Neutrophil (primary cell): ENCODE measurements around the gene RPS14.
A peak's percentile ranks its signal among the peaks of the same experiment; 100 is the strongest.
"Not testable (repeated sequence)": the region's sequence is repeated elsewhere in the genome, so short reads cannot be mapped to it uniquely, and the experiment has no call there.

ENCODE experiments used
- H3K27ac ChIP-seq: fragments of 200-600 bp; sonication (generic); 2 replicates; pipeline ENCODE4 v1.5.1; 2016; ENCODE audit warnings: mild to moderate bottlenecking, moderate library complexity
- H3K27me3 ChIP-seq: fragments of 200-600 bp; sonication (generic); 2 replicates; pipeline ENCODE4 v1.6.0; 2016; ENCODE audit warnings: mild to moderate bottlenecking
- H3K36me3 ChIP-seq: fragments of 200-600 bp; sonication (generic); 2 replicates; pipeline ENCODE4 v1.5.1; 2017
- H3K4me1 ChIP-seq, 2 experiments: fragments of 200-600 bp in 1 of 2; sonication (generic) in 1 of 2; 1 replicate in 1 of 2; 2 replicates in 1 of 2; pipeline versions ENCODE4 v1.5.1 to v1.6.1; 2013 to 2016; ENCODE audit warnings: low read depth in 1 of 2, low read length in 1 of 2, mild to moderate bottlenecking in 1 of 2, moderate library complexity in 1 of 2; ENCODE audit not compliant: control insufficient read depth in 1 of 2, insufficient read depth in 1 of 2
- H3K4me3 ChIP-seq, 2 experiments: fragments of 200-600 bp in 1 of 2; sonication (generic) in 1 of 2; 1 replicate in 1 of 2; 2 replicates in 1 of 2; pipeline ENCODE4 v1.5.1; 2013 to 2016; ENCODE audit warnings: low read depth in 1 of 2, low read length in 1 of 2, mild to moderate bottlenecking in 1 of 2, moderate library complexity in 1 of 2
- H3K9me3 ChIP-seq: fragments of 200-600 bp; sonication (generic); 2 replicates; pipeline ENCODE4 v1.5.1; 2016
- CTCF ChIP-seq: fragments of 200-600 bp; sonication (generic); IDR thresholded peaks from 2 replicates; pipeline ENCODE4 v1.5.1; 2016; ENCODE audit warnings: antibody characterized with exemption

RPS14 gene

GRCh38 chr5:150485693-150486401, 36.3 kb upstream of the RPS14 start:
- Histone ChIP-seq H3K9me3 (no peaks in the 10 kb centered on the region), H3K4me3 (peak overlapping the region; percentile 67 to 91), H3K27me3 (no peaks in the 10 kb centered on the region), H3K4me1 (peaks cover 52 to 60% of the 10 kb centered on the region in 2 experiments), H3K27ac (peak overlapping the region; percentile 98), H3K36me3 (no peaks in the 10 kb centered on the region)
- peak; percentile 36 for TF ChIP-seq CTCF

GRCh38 chr5:150484964-150485692, 35.6 kb upstream of the RPS14 start:
- no peaks in the 10 kb centered on the region for H3K9me3 ChIP-seq
- peak overlapping the region; percentile 98 for H3K27ac ChIP-seq
- H3K27me3 ChIP-seq = no peaks in the 10 kb centered on the region
- H3K4me1 ChIP-seq = peaks cover 44 to 56% of the 10 kb centered on the region in 2 experiments
- TF ChIP-seq CTCF = no peak
- H3K4me3 ChIP-seq = peak overlapping the region; percentile 67 to 91
- H3K36me3 ChIP-seq = no peaks in the 10 kb centered on the region

- Histone ChIP-seq H3K27me3 (no peaks in the 10 kb centered on the region), H3K36me3 (no peaks in the 10 kb centered on the region), H3K9me3 (no peaks in the 10 kb centered on the region), H3K27ac (no peak overlapping the region), H3K4me1 (peaks cover 39 to 51% of the 10 kb centered on the region in 2 experiments), H3K4me3 (no peak overlapping the region)
- TF ChIP-seq CTCF = no peak
Observed at GRCh38 chr5:150481972-150482406, 32.5 kb upstream of the RPS14 start.

GRCh38 chr5:150481708-150481965, 32.1 kb upstream of the RPS14 start:
- H3K27me3 ChIP-seq = no peaks in the 10 kb centered on the region
- H3K4me3 ChIP-seq = no peak overlapping the region
- no peak overlapping the region for H3K27ac ChIP-seq
- peaks cover 40 to 51% of the 10 kb centered on the region in 2 experiments for H3K4me1 ChIP-seq
- no peaks in the 10 kb centered on the region for H3K9me3 ChIP-seq
- H3K36me3 ChIP-seq = no peaks in the 10 kb centered on the region
- no peak for TF ChIP-seq CTCF

- H3K4me3 ChIP-seq = no peak overlapping the region
- H3K27ac ChIP-seq = peak overlapping the region; percentile 97
- no peak for TF ChIP-seq CTCF
- peaks cover 47 to 58% of the 10 kb centered on the region in 2 experiments for H3K4me1 ChIP-seq
- no peaks in the 10 kb centered on the region for H3K9me3 ChIP-seq
- H3K36me3 ChIP-seq = no peaks in the 10 kb centered on the region
- H3K27me3 ChIP-seq = no peaks in the 10 kb centered on the region
Observed at GRCh38 chr5:150479416-150479815, 29.9 kb upstream of the RPS14 start.

- H3K27ac ChIP-seq = peak overlapping the region; percentile 97
- not testable (repeated sequence) for H3K36me3 ChIP-seq, H3K9me3 ChIP-seq, H3K27me3 ChIP-seq
- peaks cover 51 to 62% of the 10 kb centered on the region in 2 experiments for H3K4me1 ChIP-seq
- H3K4me3 ChIP-seq = peak overlapping the region; percentile 4 to 50
Observed at GRCh38 chr5:150476568-150476967, 27.0 kb upstream of the RPS14 start.
